GM19463 (cell line): Measurements from ENCODE around the gene CLPTM1L.
"Not testable (repeated sequence)": the region's sequence is repeated elsewhere in the genome, so short reads cannot be mapped to it uniquely, and the experiment has no call there.

Source experiments
- ATAC-seq: cut with Tn5 transposase; IDR thresholded peaks from one replicate; pipeline ENCODE4 v1.9.1; 2021; ENCODE audit warnings: mild to moderate bottlenecking, moderate library complexity; ENCODE audit not compliant: unreplicated experiment

CLPTM1L gene

DNA sequence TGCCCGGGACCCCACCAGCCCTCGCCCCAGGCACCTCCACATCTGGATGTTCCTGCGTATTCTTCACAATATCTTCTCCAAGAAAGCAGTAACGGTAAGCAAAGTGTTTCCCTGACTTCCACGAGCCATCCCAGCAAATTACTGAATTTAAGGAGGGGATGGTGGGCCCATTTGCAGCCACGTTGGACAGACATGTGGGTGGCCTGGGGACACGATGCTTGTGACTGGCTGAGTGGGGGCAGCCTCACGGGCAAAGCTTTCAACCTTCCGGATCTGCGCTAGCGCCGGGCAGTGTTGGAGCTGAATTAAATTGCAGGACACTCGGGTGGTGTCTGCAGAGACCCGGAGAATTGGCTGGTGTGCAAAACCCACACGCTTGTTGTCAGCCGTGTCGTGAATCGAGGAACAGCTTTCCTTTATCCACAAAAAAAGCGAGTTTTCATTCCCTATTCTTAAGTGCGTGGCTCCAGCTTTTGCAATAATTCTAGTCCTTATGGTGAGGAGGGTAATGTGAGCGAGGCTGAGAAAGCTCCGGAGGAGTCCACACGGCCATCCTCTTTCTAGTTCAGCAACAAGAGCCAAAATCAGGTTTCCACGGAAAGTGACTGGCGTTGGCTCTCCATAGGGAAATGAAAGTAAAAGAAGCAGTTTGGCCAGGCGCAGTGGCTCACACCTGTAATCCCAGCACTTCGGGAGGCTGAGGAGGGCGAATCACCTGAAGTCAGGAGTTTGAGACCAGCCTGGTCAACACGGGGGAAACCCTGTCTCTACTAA is 17.5 kb upstream of the CLPTM1L start:
- ATAC-seq, result no peak

DNA sequence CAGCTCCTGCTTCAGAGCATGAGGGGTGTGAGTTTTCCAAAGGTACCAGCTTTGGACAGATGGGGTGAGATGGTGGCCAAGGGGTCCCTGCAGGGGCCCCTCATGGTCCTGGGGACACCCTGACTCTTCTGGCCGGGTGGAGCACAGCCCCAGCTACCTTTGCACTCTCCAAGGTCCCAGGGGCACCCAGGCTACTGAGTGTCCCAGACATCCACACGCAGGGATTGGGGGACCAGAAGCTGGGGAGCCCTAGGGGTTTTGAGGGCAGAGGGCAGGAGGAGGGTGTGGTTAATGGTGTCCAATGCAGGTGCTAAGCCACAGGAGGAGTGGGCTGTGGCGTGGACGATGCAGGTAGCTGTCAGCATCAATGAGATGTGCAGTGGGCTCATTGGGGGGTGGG is 16.0 kb upstream of the CLPTM1L start:
- ATAC-seq, result no peak

DNA sequence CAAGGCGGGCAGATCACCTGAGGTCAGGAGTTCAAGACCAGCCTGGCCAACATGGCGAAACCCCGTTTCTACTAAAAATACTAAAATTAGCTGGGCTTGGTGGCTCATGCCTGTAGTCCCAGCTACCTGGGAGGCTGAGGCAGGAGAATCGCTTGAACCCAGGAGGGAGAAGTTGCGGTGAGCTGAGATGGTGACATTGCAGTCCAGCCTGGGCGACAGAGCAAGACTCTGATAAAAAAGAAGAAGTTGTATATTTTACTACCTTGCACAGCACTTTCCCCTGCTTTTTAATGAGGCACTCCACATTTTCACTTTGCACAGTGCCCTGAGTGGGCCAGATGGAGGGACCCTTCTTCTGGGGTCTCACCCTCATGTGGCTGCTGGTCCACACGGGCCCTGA is 15.5 kb upstream of the CLPTM1L start:
- ATAC-seq, result not testable (repeated sequence)

DNA sequence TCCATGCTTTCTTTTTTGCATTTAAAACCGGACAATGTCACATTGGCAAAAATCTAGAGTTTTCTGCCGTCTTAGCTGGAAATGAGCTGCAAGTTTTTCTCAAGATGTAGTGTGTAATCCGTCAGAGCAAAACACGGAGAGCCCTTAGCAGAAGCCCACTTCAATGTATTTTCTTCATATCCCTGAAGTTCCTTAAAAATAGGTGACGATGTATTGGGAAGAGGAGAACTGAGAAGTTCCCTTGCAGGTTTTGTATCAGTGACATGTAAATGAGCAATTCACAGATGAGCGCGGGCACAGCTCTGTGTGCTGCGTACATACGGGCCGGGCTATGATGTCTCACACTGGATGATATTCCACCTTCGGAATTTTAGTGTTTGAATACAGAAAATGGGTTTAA is 14.8 kb upstream of the CLPTM1L start:
- no peak for ATAC-seq

DNA sequence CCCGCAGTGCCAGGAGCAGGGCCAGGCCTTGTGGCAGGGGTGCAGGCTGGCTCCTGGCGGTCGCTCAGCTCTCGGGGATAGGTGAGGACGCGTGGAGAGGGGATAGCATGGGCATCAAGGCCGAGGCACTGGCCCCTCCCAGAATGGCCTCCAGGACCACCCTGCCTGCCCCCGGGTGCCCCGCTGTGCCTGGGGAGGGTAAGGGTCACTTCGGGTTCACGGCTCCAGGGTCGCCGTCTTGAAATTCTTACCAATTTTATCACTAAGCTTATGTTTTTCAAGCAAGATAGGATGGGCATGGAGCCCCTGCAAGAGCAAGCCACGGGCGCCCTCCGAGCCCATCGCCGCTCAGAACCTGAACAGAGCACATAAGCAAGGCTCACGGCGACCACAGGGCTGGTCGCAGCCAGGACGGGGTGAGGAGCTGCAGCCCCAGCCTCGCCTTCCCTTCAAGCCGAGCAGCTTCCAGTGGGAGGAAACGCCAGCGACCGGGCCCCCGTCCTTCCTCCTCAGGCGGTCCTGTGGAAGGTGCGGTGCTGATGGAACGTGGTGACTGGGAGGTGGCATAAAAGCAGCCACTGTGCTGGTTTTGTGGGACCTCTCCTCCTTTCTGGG is 14.2 kb upstream of the CLPTM1L start:
- ATAC-seq, result no peak

DNA sequence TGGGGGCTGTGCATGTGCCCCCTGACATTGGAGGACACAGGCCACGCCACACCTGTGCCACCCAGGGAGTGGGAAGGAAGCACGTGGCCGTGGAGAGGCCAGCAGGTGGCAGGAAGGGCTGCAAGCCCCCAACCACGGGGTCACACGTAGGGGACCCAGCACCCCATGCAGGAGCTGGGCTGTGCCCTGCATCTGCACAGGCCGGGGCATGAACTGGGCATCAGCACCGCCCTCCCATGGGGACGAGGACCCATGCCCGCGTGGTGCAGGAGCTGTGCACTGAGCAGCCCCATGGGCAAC is 13.8 kb upstream of the CLPTM1L start:
- no peak for ATAC-seq

DNA sequence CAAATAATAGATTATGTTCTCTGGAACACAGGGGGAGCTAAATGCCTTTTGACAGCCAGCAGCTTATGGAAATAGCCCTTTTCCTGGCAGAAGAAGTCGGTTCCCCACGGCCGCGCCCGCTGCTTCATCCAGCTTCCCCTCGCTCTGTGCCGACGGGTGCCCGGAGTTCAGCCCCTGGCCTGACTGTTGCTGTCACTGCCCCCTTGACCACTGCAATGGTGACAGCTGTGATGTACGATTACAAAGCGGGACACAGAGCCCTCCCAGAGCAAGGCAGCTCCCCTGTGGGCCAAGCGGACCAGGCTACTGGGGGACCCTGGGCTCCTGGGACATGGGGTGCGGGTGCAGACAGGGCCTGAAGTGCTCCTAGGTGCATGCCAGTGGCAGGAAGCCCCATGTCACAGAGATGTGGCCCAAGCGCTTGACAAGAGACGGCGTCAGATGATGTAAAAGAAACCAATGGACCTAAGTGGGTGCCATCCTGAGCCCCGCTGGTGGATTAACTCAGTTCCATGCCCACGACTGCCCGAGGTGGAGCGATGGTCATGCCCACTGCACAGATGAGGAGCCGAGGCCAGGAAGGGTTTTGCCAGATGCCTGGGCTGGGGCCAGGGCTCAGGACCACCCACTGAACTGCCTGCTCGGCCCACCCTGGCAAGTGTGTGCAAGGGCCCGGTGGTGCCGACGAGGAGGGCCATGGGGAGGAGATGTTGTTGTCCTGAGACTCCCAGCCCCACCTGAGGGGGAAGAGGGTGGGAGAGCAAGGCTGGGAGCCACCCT is 13.2 kb upstream of the CLPTM1L start:
- no peak for ATAC-seq

DNA sequence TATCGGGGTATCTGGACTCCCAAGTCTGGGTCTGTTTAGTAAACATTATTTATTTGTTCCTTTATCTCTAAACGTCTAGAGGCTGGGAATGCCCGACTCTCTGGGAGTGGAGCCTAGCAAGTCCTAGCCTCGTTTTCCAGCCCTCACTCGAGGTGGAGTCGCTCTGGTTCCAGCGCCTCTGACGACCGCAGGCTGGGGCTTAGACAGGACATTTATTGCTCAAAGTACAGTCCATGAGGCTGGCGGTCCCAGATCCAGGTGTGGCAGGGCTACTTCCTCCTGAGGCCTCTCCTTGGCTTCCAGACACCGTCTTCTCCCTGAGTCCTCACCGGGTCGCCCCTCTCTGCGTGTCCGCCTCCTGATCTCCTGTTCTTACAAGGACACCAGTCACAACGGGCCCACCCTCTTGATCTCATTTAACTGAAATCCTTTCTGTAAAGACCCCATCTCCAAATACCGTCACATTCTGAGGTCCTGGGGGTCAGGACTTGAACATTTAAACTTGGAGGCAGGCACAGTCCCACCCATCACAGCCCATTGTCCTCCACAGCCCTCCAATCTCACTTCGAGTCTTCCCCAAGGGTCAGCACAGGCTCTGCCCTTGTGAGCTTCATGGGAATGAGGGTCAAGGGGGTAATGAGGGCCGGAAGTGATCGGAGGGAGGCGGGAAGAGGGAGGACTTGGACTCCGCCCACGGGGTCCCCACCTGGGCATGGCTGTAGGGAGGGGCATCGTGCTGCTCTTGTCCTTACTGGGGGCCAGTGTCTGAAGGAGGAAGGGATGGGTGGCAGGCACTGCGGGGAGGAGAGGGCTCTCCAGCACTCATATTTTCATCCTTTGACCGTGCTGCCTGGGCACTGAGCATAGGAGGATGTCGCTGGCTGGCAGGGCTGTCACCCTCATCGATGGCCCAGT is 12.2 kb upstream of the CLPTM1L start:
- no peak for ATAC-seq

DNA sequence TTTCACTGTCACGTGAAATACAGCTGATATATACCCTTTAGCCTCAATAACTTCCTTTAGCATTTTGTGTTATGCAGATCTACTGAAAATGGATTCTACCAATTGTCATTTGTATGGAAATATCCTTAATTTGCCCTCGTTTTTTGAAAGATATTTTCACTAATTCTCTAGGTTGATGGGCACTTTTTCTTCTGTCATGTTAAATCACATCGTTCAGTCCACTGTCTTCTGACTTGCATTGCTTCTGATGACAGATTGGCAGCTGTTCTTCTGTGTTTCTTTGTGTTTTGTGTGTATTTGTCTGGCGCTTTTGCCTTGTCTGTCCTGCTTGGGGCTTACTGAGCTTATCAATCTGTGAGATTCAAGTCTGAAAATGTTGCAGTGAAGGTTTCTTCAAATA is 9.7 kb upstream of the CLPTM1L start:
- ATAC-seq, result no peak

DNA sequence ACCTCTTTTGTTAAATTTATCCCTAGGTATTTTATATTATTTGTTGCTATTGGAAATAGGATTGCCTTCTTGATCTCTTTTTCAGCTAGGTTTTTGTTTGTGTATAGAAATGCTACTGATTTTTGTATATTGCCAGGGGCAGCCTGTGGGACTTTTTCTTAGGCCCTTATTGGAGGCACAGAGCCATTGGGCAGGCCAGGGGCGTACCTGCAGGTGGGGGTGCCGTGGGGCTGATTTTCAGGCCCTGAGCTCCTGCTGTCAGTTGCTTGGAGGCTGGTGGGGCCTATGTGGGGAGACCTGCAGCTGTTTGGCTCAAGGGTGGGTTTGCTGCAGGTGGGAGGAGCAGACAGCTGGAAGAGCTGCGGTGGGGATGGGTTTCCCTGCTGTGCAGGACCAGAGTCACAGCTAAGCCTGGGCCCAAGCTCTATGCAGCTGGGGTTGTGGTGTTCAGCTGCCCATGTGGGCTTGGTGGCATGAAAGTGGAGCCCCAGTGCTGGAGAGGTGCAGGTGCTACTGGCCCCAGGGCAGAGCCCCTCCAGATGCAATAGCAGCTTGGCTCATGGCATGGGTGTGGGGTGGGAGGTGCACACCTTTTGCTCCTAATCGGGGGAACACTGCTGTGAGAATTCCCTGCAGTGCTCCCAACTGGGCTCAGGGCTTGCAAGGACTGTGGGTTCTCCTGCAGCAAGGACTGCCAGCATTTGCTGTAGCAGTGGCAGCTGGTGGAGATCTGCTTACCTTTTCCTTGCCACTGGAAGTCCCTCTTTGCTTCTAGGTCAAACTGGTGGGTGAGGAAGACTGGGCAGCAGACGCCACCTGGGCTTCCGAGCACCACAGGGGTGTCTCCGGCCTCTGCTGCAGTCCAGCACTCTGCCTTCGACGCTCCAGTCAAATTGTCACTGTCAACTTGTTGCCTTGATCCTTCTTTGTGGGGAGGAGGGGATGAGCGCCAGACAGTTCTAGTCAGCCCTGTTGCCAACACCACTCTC is 7.6 kb upstream of the CLPTM1L start:
- no peak for ATAC-seq

DNA sequence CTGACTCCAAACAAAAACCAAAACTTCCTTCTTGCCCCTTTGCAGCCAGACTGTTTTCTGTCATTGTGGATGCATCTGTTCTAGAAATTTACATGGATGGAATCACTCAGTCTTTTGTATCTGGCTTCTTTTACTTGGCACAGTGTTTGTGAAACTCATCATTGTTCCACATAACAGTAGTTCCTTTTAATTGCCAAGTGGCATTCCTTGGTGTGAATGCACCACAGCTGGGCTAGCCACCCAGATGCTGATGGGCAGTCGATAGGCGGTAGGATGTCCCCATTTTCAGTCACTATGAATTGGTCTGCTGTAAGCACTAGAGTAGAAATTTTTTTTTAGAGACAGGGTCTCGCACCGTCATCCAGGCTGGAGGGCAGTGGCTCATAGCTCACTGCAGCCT is 6.3 kb upstream of the CLPTM1L start:
- ATAC-seq, result no peak

DNA sequence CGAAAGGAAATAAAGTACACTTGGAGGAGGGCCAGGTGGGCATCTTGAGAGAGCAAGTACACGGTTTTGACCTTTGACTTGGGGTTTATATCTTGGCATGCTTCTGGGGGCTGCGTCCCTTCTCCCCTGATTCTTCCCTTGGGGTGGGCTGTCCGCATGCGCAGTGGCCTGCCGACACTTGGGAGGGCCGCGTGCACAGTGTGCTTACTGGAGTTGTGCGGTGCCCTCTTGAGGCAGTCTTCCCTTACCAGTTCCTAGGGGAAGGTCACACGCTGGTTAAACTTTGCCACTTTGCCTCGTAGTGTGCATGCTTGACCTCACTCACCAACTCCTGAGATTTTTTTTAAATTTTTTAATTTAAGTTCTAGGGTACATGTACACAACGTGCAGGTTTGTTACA is 4.3 kb upstream of the CLPTM1L start:
- ATAC-seq, result no peak

DNA sequence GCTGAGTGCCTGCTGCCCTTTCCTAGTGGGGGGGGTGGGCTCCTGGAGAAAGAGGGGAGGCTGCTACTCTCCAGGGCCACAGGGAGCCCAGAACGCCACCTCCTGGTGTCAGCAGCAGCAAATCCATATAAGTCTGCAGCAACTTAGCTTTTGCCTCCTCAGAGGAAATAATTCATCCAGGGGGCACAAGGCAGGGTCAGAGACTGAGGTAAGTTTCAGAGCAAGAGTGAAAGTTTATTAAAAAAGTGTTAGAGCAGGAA is 4.0 kb upstream of the CLPTM1L start:
- ATAC-seq, result no peak

DNA sequence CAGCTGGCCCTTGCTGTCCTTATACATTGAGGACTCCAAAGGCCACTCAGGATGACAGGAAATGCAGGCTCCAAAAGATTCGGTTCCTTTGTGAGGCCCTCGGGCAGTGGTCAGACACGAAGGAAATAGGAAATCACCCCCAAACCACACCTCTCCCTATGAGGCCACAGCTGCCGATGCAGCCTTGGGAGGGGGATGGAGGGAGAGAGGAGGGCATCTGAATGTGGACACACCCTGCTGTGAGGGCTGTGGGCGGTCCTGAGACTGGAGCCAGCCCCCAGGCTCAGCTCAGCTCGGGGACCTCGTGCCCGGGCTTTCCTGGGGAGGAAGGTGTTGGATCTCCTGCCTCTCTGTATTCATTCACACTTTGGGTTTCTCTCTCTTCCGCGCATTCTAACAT is 2.7 kb upstream of the CLPTM1L start:
- ATAC-seq, result no peak

DNA sequence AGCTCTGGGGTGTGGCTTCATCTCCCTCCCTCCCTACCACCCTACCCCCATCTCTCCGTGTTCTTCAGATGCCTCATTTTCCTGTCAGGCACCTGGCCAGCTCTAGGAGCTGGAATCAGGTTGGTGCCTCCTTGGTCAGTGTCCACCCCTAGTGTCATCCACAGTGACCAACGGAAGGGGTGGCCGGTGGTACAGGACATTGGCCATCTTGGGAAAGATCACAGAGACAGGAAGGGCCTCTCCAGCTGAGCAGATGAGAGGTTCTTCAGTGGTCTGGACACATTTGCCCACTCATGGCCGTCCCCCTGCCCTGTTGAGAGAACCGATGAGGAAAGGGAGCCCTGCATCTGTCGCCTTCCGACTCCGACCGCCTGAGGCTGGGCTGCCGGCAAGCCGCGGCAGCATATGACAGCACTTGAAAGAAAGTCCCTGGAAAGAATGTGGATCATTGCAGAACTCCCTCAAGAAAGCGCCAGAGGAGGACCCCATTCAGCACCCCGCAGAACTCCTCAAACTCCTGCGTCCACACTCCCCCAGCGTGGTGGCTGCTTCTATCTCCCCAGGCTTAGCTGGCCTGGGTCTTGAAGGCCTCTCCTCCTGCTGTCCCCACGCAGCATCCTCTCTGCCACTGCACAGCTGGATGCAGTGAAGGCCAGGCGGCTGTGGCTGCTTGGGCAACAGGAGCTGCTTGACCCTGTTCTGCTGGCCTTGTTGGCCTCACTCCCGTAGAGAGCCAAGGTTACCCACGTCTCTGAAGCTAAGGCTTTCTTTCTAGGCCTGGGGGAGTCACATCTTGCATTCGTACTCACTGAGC is 1.9 kb upstream of the CLPTM1L start:
- ATAC-seq, result no peak

DNA sequence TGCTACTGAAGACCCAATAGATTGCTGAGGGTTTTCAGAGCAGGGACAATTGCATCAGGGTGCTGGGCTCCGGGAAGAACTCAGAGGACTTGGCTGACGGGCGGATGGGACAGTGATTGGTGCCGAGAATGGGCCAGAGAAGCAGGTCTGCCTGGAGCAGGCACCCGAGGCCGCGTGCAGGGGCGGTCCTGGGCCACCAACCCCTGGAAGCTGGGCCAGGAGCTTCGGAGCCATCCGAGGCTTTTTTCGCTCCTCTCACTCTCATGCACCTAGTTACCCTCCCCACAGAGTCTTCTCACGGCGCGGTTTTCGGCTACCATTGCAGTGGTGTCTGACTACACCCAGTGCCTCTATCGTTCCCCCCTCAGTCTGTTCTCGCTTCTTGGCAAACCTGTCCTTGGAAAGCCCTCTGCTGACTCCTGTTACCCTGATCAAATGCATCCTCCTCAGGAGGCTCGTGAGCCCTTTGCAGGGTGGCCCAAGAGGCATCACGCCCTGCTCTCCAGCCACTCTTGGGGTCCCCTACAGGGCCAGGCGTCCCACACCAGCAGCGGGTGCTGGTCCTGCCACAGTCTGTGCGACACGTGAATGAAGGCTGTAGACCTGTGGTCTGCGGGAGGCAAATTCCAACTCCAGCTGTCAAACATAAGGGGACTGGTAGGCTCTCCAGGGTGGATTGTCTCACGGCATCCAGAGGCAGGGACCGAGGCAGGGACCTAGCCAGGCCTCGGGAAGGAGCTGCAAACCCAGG is 1.2 kb upstream of the CLPTM1L start:
- ATAC-seq, result no peak

DNA sequence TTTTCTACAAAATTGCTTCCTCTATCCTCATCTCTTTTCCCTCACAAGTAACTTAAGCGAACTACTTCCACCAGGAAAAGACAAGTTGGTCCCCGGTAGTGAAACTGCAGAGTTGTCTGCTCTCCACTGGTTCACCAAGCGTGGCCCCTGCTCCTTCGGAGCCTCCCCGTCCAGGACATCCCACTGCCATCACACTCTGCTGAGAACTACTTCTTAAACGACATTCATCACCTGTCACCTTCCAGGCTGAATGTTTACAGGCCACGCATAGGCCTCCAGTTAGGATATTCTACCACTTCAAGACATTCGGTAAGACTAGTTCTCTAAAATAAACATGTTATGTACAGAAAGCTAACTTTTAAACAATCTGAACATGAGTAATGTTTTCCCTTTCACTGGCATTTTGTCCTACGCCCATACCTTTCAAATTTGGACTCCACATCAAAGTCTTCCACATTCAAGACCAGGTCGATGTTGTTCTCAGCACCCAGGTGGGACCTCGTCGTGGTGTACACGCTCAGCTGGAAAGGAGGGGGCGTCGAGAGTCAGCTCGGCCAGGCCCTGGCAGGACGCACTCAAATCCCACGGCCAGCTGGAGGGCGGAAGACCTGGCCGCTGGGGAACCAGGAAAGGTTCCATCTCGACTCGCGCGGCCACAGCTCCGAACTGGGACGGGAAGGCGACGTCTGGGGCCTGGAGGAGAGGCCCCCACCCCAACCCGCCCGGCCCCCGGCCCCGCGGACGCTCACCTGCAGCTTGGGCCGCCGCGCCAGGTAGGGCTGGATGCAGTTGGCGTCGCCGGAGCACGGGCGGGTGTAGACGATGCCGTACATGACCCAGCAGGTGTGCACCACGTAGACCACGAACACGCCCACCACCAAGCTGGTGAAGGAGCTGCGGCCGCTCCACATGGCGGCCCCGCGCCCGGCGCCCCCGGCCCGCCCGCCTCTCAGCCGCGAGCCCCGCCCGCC is 683 bp downstream of the CLPTM1L start:
- ATAC-seq, result peak; percentile 25

DNA sequence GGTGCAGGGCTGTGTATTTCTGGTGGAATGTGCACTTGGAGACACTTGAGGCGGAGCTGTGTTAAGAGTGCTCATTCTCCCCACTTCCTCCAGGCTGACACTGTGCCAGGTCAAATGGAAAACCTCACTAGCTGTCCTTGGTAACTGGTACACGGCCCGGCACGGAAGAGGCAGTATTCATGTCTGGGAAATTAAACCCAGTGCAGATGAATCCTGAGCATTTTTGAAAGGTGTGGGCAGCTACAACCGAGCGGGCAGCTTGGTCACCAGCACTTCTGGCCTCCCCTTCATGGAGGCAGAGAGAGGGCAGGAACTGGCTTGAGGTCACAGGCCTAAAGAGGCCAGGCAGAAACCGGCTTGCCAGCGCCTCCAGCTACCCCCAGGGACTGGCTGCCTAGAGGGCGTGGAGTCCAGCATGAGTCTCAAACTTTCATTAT is 1.6 kb downstream of the CLPTM1L start:
- ATAC-seq, result no peak
